OCI-LY7 (cell line): ENCODE measurements around the gene DGKB. TPM values are rescaled to one million over a fixed set of nuclear protein-coding genes. Genes with fewer than 3 reads are reported as not detected.

Experiments used
- BruUV-seq: library from RNA; stranded (reverse); fragments of 400-500 nt; replicated peaks from 2 replicates; lab custom pipeline; 2021; lab: Mats Ljungman, UMichigan
- CTCF ChIA-PET: fragments of 300-600 bp; sonication (Branson Sonifier 250); formaldehyde crosslinking; loops from one replicate; lab custom pipeline; 2022; ENCODE audit warnings: antibody characterized with exemption; ENCODE audit not compliant: unreplicated experiment; lab: Charles Lee
- POLR2A ChIA-PET: fragments of 300-600 bp; sonication (Branson Sonifier 250); formaldehyde crosslinking; loops from one replicate; lab custom pipeline; 2022; ENCODE audit warnings: antibody characterized with exemption; lab: Charles Lee
- DNase-seq: peaks from one replicate; pipeline ENCODE4 v3.0.0-alpha.2; 2015; ENCODE audit warnings: low spot score
- H2AFZ ChIP-seq: fragments of 200-600 bp; sonication (generic), shearing (Covaris generic); 2 replicates; pipeline ENCODE4 v1.6.1; 2014; ENCODE audit warnings: mild to moderate bottlenecking, antibody characterized with exemption, low read length, moderate library complexity
- H3K27ac ChIP-seq: fragments of 200-600 bp; sonication (generic); 2 replicates; pipeline ENCODE4 v1.5.1; 2014; ENCODE audit warnings: mixed run types, low read depth, mild to moderate bottlenecking, moderate library complexity, low read length, inconsistent platforms; ENCODE audit not compliant: poor library complexity, severe bottlenecking
- H3K36me3 ChIP-seq: fragments of 200-600 bp; sonication (generic); 2 replicates; pipeline ENCODE4 v1.6.1; 2014; ENCODE audit warnings: mild to moderate bottlenecking, antibody characterized with exemption, low read length, moderate library complexity, mixed read lengths; ENCODE audit not compliant: insufficient read depth
- H3K4me1 ChIP-seq: fragments of 200-600 bp; sonication (generic); 2 replicates; pipeline ENCODE4 v1.5.1; 2014; ENCODE audit warnings: mild to moderate bottlenecking, low read length; ENCODE audit not compliant: insufficient read depth, poor library complexity, severe bottlenecking
- H3K4me2 ChIP-seq: fragments of 200-600 bp; sonication (generic); 2 replicates; pipeline ENCODE4 v1.6.1; 2014; ENCODE audit warnings: mild to moderate bottlenecking, low read length
- H3K4me3 ChIP-seq: fragments of 200-600 bp; sonication (generic); 2 replicates; pipeline ENCODE4 v1.5.1; 2014; ENCODE audit warnings: mild to moderate bottlenecking, low read depth, low read length; ENCODE audit not compliant: poor library complexity, severe bottlenecking
- H3K79me2 ChIP-seq: fragments of 200-600 bp; sonication (generic); 2 replicates; pipeline ENCODE4 v1.6.1; 2016; ENCODE audit warnings: low read depth, mild to moderate bottlenecking, low read length, moderate library complexity, mixed read lengths; ENCODE audit not compliant: insufficient read depth
- H3K9me2 ChIP-seq: fragments of 200-600 bp; sonication (generic); 2 replicates; pipeline ENCODE4 v1.6.1; 2016; ENCODE audit warnings: mild to moderate bottlenecking, low read length, mixed read lengths; ENCODE audit not compliant: insufficient read depth
- H3K9me3 ChIP-seq: fragments of 200-600 bp; sonication (generic); 2 replicates; pipeline ENCODE4 v1.6.1; 2014; ENCODE audit warnings: mild to moderate bottlenecking, mixed run types, low read length, mixed read lengths
- H4K20me1 ChIP-seq: fragments of 200-600 bp; sonication (generic); 2 replicates; pipeline ENCODE4 v1.6.1; 2014; ENCODE audit warnings: mild to moderate bottlenecking, antibody characterized with exemption, low read length, moderate library complexity, mixed read lengths; ENCODE audit not compliant: insufficient read depth
- EZH2phosphoT487 ChIP-seq: fragments of 200-600 bp; sonication (generic); IDR thresholded peaks from 2 replicates; pipeline ENCODE4 v1.6.1; 2018; ENCODE audit warnings: low read depth, borderline replicate concordance, mild to moderate bottlenecking, mixed run types, antibody characterized with exemption, low read length, moderate library complexity, mixed read lengths
- intact Hi-C: fragments of 100-400 bp; cut with micrococcal nuclease; formaldehyde crosslinking; loops from one replicate; pipeline ENCODE4 v1.10.0; 2022; ENCODE audit not compliant: unreplicated experiment
- total RNA-seq, 2 experiments: library from RNA; depleted of rRNA in 1 of 2; stranded (reverse); fragments of >200 nt in 1 of 2; shearing (Covaris generic) in 1 of 2; gene quantifications; 2 replicates each; pipeline ENCODE4 v1.2.3, GENCODE V29; 2014 to 2022
- TF ChIP-seq, protein P1 (sequence below): fragments of 200-600 bp; sonication (generic); conservative IDR thresholded peaks from 2 replicates; pipeline ENCODE4 v1.5.1; 2014; ENCODE audit warnings: mild to moderate bottlenecking, antibody characterized with exemption, low read length, moderate library complexity, mixed read lengths

Gene DGKB
- total RNA-seq, 2 experiments from 2014 or later = not detected

DNA sequence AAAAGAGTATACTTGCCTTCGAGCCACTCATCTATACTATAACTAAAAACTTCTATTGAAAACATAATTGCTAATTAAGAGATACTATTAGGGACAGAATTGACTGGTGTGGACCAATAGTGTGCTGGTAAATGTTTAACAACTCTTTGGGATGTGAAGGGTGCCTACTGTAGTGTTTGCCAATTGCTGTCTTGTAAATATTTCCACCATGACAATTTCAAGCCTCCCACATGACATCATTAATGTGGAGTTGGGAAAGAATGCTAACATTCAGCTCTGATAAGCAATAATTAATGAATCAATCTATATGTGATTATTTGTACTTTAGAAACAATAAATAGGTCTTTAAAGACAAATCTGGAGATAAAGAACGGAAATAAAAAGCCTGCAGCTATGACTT lies 136.8 kb downstream of the DGKB start:
- H3K9me3 ChIP-seq = no peaks in the 10 kb centered on the region
- H3K4me3 ChIP-seq = no peak overlapping the region
- H3K4me1 ChIP-seq = no peaks in the 10 kb centered on the region
- no TSS peak for BruUV-seq
- H3K36me3 ChIP-seq = no peaks in the 10 kb centered on the region
- ChIA-PET POLR2A (no interaction called here), CTCF (no interaction called here)
- H3K4me2 ChIP-seq = no peak overlapping the region
- no peaks in the 10 kb centered on the region for H3K79me2 ChIP-seq
- DNase-seq = no peak
- TF ChIP-seq, protein P1, sequence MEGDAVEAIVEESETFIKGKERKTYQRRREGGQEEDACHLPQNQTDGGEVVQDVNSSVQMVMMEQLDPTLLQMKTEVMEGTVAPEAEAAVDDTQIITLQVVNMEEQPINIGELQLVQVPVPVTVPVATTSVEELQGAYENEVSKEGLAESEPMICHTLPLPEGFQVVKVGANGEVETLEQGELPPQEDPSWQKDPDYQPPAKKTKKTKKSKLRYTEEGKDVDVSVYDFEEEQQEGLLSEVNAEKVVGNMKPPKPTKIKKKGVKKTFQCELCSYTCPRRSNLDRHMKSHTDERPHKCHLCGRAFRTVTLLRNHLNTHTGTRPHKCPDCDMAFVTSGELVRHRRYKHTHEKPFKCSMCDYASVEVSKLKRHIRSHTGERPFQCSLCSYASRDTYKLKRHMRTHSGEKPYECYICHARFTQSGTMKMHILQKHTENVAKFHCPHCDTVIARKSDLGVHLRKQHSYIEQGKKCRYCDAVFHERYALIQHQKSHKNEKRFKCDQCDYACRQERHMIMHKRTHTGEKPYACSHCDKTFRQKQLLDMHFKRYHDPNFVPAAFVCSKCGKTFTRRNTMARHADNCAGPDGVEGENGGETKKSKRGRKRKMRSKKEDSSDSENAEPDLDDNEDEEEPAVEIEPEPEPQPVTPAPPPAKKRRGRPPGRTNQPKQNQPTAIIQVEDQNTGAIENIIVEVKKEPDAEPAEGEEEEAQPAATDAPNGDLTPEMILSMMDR = no peak
- no peak for TF ChIP-seq EZH2phosphoT487
- H3K9me2 ChIP-seq = no peaks in the 10 kb centered on the region
- no peak overlapping the region for H3K27ac ChIP-seq
- no peaks in the 10 kb centered on the region for H4K20me1 ChIP-seq
- H2AFZ ChIP-seq = no peak overlapping the region
- intact Hi-C loops = no loop called here

DNA sequence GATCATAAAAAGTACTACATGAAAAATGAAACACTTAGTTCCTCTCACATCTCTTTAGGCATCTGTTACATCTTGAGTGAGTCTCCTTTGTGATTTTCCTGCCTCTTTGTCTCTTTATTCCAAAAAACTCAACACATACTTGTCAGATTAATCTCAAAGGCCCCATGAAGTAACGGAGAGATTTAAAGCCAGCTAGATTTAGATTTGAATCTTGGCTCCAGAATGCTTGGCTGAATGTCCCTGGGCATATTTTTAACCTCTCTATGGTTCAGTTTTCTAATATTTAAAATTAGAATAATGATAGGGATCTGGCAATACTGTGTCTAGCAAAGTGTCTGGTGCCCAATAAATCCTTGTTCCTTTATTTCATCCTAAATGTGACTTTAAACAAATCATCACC lies 140.0 kb downstream of the DGKB start:
- no TSS peak for BruUV-seq
- CTCF ChIA-PET = no interaction called here
- intact Hi-C loops = no loop called here

More for the DNA sequence above, 140.0 kb downstream of the DGKB start:
- Histone ChIP-seq H3K27ac (no peak overlapping the region), H3K36me3 (no peaks in the 10 kb centered on the region), H3K79me2 (no peaks in the 10 kb centered on the region), H3K4me2 (no peak overlapping the region), H2AFZ (no peak overlapping the region), H3K4me1 (no peaks in the 10 kb centered on the region), H3K4me3 (no peak overlapping the region), H4K20me1 (no peaks in the 10 kb centered on the region), H3K9me2 (no peaks in the 10 kb centered on the region), H3K9me3 (no peaks in the 10 kb centered on the region)
- POLR2A ChIA-PET = interaction anchor here (0.6 kb wide), 1 partner anchor 208 kb away, joined by 3 read pairs; no protein-coding TSS in a partner anchor
- DNase-seq = no peak
- no peak for TF ChIP-seq EZH2phosphoT487
- TF ChIP-seq, protein P1 = no peak
